Measurements from ENCODE around the gene CDKN2B.
"Not testable (repeated sequence)": the region's sequence is repeated elsewhere in the genome, so short reads cannot be mapped to it uniquely, and the experiment has no call there.

Gene CDKN2B, protein sequence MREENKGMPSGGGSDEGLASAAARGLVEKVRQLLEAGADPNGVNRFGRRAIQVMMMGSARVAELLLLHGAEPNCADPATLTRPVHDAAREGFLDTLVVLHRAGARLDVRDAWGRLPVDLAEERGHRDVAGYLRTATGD

DNA sequence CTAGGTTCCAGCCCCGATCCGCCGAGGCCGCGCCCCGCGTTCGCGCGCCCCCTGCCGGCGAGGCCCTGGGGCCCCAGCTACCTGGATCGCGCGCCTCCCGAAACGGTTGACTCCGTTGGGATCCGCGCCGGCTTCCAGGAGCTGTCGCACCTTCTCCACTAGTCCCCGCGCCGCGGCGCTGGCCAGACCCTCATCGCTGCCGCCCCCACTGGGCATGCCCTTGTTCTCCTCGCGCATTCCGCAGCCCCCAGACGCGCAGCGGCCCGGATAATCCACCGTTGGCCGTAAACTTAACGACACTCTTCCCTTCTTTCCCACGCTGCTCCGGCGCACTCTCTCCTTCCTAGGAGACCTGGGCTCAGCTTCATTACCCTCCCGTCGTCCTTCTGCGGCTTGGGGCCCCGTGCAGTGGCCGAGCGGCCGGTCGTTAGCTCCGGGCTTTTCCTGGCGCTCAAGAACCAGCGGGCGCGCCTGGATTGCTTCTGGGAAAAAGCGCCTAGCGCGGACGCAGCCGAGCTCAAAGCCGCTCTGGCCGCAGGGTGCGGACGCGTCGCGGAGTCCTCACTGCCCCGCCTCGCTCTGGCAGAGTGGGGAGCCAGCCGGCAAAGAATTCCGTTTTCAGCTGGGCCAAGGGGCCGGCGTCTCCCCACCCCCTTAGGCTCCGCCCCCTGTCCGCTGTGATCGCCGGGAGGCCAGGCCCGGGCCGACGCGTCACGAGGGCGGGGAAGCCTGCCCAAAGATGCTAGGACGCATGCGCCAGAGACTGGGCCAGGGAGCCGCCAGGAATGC, at the start of gene CDKN2B:
CDKN2B (minus strand) TSS at position 589 of the 789 bp plus-strand sequence; CDS start at position 237, 352 bp downstream.
- peak; percentile 74 for DNase-seq

DNA sequence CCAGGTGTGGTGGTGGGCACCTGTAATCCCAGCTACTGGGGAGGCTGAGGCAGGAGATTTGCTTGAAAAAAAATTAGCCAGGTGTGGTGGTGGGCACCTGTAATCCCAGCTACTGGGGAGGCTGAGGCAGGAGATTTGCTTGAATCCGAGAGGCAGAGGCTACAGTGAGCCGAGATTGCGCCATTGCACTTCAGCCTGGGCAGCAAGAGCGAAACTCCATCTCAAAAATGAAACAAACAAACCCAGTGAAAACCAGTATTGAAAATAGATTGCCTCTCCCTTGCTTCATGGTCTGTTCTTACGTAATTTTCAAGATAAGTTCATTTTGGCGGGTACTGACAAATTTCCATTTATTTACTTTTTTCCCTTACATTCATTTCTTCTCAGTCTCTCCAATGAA, 48.9 kb upstream of the CDKN2B start:
- not testable (repeated sequence) for DNase-seq

DNA sequence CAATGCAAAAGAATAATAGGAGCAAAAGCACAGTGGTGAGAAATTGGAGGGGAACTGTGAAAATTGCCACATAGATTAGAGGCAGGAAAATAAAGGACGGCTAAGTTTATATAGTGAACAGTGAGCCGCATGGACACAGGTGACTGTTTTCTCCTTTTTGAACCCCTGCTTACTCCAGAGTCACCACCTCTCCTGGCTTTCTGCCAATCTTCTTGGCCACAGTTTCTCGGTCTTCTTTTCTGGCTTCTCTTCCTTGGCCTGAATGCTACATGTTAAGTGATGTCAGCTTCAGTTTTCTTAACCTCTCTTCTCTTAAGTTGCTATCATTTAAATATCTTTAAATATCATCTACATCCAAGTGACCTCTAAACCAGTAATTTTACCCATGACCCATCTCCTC, 47.3 kb upstream of the CDKN2B start:
- DNase-seq = no peak

DNA sequence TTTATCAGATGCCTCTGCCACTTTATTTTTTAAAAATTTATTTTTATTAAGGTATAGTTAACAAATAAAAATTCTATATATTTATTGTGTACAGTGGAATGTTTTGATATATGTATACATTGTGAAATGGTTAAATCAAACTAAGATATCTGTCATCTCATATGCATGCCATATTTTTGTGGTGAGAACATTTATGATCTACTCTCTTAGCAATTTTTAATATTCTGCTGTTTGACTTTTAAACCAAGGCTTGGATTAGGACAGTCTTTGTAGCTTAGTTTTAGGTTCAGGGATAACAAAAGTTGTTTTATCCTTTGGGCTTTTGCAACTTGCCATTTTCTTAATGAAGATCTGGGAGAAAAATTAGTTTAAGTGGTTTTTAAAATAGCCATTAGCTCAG, 46.0 kb upstream of the CDKN2B start:
- DNase-seq = no peak

DNA sequence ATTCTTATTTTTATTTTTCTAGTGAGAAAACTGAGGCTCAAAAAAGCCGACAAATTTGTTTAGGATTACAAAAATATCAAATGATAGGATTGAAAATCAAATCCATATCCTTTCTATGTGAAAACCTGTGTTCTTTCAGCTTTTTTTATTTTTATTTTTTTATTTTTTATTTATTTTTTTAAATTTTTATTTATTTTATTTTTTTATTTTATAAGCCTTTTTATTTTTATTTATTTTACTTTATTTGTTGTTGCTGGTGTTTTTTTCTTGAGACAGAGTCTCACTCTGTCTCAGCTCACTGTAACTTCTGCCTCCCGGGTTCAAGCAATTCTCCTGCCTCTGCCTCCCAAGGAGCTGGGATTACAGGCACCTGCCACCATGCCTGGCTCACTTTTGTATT, 45.4 kb upstream of the CDKN2B start:
- no peak for DNase-seq

DNA sequence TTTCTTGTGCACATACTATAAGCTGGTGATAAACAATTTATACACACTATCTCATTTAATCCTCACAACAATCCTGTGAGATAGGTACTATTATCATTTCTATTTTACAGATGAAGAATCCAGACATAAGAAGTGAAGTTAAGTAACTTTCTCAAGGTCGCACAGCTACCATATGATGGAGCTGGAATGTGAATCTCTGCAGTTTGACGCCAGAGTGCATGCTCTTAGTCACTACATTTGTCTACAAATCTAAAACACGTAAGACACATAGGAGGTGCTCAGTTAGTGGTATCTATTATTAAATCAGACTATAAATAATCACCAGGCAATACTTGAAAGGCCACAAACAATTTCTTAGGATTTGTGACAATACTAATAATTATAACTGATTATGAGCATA, 45.0 kb upstream of the CDKN2B start:
- no peak for DNase-seq

DNA sequence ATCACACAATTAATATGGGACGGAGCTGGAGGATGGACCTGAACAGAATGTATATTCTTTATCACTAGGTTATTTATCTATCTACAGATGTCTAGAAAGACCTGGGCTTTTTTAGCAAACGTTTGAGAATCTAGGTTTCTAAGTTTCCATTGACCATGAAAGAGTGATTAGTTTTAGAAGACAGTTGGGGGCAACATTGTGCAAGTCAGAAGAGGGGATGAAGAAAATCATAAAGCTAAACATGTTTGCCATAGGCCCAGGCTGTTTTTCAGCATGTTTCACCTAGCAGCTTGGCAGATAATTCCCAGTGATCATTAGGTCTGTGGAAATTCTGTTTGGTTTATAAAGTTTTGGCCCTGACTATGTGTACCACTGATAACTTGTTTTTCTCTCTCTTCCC, 44.1 kb upstream of the CDKN2B start:
- DNase-seq = no peak

DNA sequence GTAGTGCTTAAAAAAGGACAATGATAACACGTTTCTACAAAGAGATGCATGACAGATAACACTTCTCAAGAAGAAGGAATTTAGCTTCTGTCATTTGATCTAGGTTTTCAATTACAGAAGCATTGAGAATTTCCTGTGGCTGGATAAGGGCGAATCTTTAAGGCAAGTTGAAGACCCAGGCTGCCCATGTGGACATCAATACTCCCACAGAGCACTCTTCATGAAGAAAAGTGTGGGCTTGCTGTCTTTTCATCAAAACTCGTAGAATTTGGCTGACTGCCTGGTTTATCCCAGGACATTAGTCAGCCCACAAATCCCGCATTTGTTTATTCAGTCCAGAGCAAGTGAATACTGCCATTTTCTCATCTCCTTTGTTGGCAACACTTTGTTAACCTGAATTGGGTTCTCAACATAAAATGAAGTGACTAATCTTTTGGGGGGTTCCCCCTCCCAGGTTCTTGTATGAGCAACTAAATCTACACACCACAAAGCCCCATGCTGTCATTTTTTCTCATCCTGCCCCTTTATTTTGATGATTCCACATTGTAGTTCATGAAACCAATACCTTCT, 43.4 kb upstream of the CDKN2B start:
- no peak for DNase-seq

DNA sequence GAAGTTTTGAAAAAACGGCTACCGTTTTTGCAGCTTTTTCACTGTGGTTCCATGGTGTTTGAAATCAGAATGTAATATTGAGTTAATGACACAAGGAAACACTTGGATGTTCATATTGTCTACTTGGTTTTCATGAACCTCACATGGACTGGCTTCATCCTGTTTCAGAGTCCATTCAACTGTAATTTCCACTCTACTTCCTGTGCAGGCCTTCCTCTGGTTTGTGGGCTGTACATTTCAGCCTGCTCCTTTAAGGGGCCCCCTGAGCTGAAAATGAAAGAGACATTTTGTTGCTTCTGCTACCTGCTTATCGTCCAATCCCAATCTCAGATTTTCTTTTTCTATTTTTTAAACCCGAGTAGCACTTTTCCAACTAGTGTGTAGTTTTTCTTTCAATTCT, 41.8 kb upstream of the CDKN2B start:
- no peak for DNase-seq

DNA sequence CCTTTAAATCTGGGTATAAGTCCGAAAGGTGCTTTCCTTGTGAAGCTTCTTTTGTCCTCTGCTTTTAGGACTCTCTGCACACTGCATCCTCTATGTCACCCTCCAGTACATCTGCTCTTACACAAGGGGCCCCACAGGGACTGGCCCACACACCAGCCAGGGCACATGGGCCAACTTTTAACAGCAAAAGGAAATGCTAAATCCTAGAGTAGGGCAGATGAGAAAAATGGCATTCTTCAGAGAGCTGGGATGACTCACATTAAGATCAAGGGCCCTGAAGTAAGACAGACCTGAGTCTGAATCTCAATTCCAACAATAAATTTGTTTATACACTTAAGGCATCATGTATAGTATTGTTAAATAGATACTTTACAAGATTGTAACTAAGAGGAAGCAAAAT, 40.3 kb upstream of the CDKN2B start:
- no peak for DNase-seq

DNA sequence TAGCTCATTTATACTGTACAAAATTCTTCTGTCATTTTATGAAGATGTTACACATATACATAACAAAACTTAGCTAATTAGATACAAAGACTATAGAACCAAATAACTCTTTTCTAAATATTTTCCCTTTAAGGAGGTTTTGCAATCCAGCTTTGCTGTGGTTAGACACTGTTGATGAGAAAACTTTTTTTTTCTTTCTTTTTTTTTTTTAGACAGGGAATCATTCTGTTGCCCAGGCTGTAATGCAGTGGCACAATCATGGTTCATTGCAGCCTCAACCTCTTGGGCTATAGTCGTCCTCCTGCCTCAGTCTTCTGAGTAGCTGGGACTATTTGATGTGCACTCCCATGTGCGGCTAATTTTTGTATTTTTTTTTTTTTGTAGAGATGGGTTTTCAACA, 38.5 kb upstream of the CDKN2B start:
- no peak for DNase-seq

DNA sequence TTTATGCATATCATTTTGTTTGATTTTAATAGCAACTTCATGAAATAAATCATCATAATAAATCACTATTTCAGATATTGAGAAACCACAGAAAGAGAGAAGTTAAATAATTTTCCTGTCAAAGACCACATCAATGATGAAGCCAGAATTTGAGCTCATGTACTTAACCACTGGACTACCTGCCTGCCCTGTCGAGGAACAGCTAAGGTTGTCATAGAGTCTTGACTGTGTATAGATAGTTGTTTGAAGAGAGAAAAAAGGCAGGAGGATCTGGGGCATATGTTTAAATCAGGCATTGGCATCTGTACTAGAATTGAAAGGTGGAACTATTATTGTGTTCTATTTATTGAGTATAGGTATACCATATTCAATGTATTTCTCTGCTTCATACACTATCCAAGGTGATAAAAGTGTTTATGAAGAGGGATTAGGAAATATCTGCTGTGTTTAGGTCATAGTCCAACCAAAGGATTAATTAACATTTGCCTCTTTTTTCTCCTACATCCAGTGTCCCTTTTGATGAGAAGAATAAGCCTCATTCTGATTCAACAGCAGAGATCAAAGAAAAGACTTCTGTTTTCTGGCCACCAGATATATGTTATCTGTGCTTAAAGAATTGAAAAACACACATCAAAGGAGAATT, 37.3 kb upstream of the CDKN2B start:
- no peak for DNase-seq

DNA sequence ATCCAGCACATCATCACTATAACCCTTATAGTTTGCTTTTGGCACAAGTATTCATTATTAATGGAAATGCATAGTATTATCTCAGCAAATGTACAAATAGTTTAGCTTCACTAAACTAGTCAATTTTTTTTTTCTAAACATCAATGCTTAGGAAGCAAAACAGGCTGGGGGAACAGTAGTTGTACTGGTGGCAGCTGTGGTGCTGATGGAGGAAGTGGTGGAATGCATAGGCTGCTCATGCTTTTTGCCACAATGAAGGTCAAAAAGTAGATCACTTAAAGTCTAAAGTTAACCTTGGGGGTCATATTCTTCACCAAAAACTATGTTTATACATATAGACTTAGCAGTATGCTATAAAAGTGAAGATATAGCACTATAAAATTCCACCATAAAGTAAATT, 36.3 kb upstream of the CDKN2B start:
- no peak for DNase-seq

DNA sequence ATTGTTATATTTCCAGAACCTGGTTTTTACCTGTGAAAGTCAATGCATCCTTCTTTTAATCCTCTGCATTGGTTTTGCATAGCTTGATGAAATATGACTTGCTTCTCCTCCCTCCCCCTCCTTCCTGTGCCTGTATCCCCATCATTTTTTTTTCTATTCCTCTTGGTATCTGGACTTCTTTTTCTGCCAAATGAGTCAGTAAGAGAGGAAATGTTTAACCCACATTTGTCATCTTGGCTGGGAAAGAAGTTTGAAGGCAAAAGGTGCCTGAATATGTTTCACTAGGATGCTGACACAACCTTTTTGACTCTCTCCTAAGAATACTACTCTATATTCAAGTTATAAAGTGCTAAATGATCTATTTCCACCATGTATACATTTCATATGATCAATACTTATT, 35.5 kb upstream of the CDKN2B start:
- no peak for DNase-seq

DNA sequence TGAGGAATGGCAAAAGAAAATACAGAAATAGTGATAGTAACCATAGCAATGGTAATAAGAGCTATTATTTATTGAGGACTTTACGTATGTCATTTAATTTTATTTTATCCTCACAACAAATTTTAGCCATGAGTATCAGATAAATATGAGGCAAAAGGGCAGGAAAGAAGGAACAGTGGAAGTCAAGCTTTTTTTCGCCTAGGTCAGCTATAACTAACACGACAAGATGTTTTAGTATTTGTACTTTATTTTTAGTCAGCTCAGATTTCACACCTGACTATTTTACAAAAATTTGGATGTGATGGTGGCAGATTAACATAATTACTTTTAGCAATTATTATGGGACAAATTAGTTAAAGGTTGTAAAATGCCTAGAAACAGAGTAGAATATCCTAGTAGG, 34.8 kb upstream of the CDKN2B start:
- no peak for DNase-seq

DNA sequence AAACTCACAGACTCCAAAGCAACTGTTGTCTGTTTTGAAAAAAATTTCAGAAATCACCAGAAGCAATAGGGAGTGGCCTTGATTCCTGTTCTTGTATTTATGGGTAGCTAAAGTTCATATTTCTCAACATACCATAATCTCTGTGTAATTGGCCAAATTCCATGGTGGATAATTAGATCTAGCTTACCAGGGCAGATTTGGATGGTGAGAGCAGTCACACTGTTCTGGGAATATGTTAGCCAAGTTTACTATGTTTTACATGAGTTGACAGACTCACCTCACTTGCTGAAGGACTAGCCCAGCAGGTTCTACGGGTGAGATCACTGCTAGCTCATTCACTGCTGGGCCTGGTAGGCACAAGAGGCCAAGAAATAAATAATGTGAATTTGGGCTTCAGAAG, 32.7 kb upstream of the CDKN2B start:
- no peak for DNase-seq

DNA sequence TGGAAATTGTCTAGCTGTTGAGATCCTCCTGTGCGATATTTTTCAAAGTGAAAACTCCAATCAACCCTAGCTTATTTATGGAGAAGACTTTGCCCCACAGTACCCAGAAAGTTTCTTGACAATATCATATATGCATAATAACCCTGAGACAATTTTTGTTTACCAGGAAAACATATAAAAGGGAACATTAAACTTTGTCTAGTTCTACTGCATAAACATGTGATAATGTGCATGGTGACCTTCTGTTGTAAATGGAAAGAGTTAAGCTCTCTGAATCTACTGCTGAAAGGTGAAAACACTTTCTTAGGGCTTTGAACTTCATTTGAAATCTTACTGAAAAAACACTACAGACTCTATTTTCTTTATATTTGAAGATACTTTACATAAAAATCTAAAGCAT, 32.2 kb upstream of the CDKN2B start:
- DNase-seq = no peak

DNA sequence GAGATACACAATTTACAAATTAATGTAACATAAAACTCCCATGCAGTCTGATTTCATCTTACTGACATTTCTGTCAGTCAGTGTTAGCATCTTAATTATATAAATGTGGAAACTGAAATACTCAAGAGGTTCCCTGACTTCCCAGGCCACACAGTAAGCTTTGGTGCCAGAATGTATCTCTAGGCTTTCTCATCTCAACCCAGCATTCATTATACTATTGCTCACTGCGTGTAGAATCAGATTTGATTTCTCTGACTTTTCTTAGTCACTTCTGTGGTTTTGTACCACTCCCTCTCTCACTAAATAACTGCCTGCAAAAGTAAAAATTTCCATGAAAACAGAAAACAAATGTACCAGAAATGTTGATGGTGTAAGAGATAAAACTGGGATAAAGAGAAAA, 31.7 kb upstream of the CDKN2B start:
- no peak for DNase-seq

DNA sequence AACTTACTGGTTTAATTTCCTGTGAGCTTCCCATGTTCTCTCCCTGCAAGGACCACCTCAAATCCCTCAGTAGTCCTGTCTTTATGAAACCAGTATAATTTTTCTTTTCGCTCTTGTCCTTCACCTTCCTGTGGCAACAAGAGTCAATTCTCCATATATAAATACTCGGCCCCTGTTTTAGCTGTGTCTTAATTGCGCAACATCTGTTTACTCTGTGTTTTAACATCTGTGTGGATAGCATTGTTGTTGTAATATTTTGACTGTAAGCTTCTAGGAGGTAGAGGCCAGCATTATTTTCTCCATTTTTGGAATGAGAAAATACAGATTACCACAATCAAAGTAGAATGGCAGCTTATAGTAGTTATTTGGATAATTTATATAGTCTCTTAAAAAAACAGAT, 30.2 kb upstream of the CDKN2B start:
- DNase-seq = no peak

DNA sequence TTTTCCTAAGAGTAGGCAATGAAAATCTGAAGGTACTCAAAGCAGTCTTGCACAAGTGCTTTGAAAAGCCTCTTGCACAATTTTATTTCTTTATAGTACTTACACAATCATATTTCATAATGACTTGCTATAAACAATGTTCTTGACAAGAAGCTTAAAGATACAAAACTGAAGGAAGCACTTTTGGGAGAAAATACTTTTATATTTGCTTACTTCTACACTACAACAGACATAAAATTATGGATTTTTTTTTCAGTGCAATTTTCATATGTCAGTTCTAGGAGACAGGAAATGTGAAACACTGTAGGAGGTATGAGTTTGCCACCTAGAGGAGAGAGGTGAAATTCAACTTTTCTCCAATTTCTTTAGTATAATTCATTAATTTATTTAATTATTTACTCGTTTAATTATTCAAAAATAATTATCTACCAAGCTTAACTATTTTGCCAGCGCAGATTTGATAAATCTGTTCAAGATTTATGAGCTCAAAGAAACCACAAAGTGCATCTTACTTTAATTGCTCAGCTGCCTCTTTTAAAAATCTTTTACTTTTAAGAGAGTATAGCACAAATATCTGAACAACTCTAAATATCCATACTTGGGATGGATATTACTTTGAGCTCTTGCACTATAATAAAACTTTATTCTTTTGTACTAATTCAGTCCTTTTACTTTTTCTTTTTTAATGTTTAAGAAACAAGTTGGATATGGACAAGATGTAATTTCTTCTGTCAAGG, 29.0 kb upstream of the CDKN2B start:
- DNase-seq = no peak

DNA sequence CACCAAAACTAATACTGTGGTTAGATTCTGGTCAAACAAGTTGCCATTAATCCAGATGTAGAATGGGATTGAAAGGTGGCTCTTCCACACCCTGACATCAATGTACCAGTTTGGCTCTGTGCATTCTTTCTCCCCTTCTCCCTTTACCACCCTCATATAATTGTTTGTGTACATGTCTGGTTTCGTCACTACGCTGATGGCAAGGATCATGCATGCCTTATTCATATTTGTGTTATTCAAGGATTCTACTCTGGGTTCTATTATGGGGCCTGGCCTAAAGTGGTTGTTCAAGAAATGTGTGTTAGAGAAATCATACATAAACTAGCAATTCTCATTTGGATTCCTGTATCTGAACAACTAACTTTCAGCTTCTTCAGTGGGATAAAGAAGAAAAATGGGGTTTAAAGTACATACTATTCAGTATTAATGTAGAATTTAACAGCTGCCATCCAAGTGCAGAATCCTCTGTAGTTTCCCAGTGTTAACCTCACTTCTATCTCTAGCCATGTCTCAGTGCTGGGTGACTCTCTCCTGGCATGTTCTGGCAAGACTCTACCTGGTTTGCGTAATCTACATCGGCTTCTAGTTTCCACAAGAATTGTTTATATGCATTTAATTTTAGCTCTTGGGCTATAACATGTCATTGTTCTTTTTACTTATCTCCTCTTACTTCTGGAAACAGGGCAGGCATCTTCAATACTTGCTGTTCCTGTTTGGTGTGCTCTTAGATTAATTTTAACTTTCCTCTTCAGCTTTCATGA, 27.9 kb upstream of the CDKN2B start:
- no peak for DNase-seq

DNA sequence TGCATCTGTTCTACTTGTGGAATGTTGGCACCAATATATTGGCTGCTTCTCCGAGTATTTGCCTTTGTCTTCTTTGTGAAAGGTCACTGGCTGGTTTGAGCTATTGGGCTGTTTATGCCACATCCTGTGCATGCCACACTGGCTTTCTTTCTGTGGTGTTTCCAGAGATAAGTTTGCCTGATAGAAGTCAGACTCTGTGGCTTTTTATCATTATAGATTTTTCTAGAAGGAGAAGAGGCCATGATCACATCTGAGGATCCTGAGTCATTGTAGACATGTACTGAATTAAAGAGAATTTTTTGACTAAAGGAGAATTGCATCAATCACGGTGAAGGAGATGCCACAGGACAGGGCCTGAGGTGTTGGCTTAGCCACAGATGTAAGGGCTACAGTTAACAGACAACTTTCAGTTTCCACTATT, 26.5 kb upstream of the CDKN2B start:
- DNase-seq = no peak

Data from GOT3 (cell line).